ENCODE data around the gene XCL1. TPM values are rescaled to one million over a fixed set of nuclear protein-coding genes. Genes with fewer than 3 reads are reported as not detected.

The XCL1 gene, protein sequence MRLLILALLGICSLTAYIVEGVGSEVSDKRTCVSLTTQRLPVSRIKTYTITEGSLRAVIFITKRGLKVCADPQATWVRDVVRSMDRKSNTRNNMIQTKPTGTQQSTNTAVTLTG
- not detected in 2 replicates for total RNA-seq

DNA sequence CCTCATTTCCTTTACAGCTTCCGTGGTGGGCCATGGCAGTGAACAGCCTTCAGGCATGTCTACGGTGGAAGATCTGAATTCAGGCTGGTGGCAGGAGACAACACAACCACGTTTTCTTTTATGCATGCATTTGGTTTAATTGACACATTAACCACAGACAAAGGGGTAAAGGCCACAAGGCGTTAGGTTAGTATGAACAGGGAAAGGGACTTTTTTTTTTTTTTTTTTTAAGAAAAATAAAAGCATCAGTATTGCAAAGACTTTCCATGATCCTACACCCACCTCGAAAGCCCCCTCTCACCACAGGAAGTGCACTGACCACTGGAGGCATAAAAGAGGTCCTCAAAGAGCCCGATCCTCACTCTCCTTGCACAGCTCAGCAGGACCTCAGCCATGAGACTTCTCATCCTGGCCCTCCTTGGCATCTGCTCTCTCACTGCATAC lies at the start of gene XCL1:
Gene XCL1, plus strand, starts transcription at position 361 of the 444 bp plus-strand sequence. Its CDS starts 33 bp downstream, at position 394.

DNA sequence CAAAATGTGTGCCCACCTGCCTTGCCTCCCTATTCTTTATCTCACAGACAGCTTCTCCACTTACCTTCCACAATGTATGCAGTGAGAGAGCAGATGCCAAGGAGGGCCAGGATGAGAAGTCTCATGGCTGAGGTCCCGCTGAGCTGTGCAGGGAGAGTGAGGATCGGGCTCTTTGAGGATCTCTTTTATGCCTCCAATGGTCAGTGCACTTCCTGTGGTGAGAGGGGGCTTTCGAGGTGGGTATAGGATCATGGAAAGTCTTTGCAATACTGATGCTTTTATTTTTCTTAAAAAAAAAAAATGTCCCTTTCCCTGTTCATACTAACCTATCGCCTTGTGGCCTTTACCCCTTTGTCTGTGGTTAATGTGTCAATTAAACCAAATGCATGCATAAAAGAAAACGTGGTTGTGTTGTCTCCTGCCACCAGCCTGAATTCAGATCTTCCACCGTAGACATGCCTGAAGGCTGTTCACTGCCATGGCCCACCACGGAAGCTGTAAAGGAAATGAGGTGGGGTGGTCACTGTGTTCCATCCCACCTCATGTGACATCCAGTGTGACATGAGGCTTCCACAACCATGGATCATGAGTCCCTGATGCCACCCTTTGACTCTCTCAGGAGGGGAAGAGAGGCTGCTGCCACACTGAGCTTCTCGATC lies 32.4 kb upstream of the XCL1 start, which contains the start of gene XCL2:
Gene XCL2, minus strand, starts transcription at position 158 of the 659 bp plus-strand sequence. Its CDS starts 33 bp downstream, at position 125.

Other genes starting within 250 kb of the XCL1 start
- gene XCL2, start 32.6 kb upstream of the XCL1 start, total RNA-seq: not detected in 2 replicates
- 2.4 and 10.2 TPM in 2 replicates for gene DPT, start 152.6 kb downstream of the XCL1 start, total RNA-seq

All from hair follicle dermal papilla cell (primary cell).